Cardiac muscle cell (in vitro differentiated cells and primary cell): Measurements from ENCODE around the gene C3orf20. TPM values are rescaled to one million over a fixed set of nuclear protein-coding genes. Genes with fewer than 3 reads are reported as not detected.
A peak's percentile ranks its signal among the peaks of the same experiment; 100 is the strongest.

Source experiments
- DNase-seq, 2 donors: peaks; one replicate each; pipeline versions ENCODE4 v3.0.0 to v3.0.0-alpha.2; 2010 to 2017; ENCODE audit warnings: low read depth in 1 of 2, low spot score in 1 of 2
- H3K27ac ChIP-seq: fragments of 200-600 bp; sonication (generic); 2 replicates; pipeline ENCODE4 v1.5.1; 2016
- H3K27me3 ChIP-seq: fragments of 200-600 bp; sonication (generic); 2 replicates; pipeline ENCODE4 v1.6.0; 2016; ENCODE audit warnings: control low read depth
- H3K36me3 ChIP-seq: fragments of 200-600 bp; sonication (generic); 2 replicates; pipeline ENCODE4 v1.5.1; 2016; ENCODE audit warnings: control low read depth
- H3K4me1 ChIP-seq: fragments of 200-600 bp; sonication (generic); 2 replicates; pipeline ENCODE4 v1.8.1; 2017; ENCODE audit warnings: low read depth, mild to moderate bottlenecking, mixed run types
- H3K4me3 ChIP-seq: fragments of 200-600 bp; sonication (generic); 2 replicates; pipeline ENCODE4 v1.5.1; 2016; ENCODE audit warnings: mild to moderate bottlenecking
- H3K9me3 ChIP-seq: fragments of 200-600 bp; sonication (generic); 2 replicates; pipeline ENCODE4 v1.5.1; 2017; ENCODE audit warnings: low read depth, mild to moderate bottlenecking, control low read depth
- CTCF ChIP-seq: IDR thresholded peaks from 2 replicates; pipeline ENCODE4 v1.5.1; 2012; ENCODE audit warnings: low read depth, mild to moderate bottlenecking, low read length
- polyA plus RNA-seq: library from polyadenylated mRNA; unstranded; fragments of >200 nt; fragmentation: Nextera tagmentation; extraction: Ambion mirVana; gene quantifications from 2 replicates; pipeline ENCODE4 v1.2.1, GENCODE V29; 2016
- total RNA-seq: library from RNA; depleted of rRNA; stranded (reverse); fragments of >200 nt; gene quantifications from 2 replicates; pipeline ENCODE4 v1.2.3, GENCODE V29; 2016

Gene C3orf20
- total and polyA plus RNA-seq, 2 experiments from 2014 or later, result 0.21 TPM; not detected in 1

DNA sequence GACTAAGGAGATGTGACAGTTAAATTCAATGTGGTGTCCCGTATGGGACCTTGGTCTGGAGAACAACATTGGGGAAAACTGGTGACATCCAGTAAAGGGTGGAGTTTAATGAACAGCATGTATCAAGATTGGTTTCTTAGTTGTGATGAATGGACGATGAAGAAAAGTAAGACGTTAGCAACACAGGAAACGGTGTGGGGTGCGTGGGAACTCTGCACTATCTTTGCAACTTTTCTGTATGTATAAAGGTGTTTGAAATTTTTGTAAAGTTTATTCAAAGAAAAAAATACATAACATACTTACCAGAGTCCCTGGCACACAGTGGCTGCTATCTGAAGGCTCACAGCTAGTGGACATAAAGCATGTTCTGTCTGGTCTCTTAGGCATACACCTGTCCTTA is 29.5 kb upstream of the C3orf20 start:
- DNase-seq, result no peak
- Histone ChIP-seq H3K27ac (no peak overlapping the region), H3K9me3 (no peaks in the 10 kb centered on the region), H3K36me3 (no peaks in the 10 kb centered on the region), H3K4me1 (no peaks in the 10 kb centered on the region), H3K27me3 (peaks cover 17% of the 10 kb centered on the region), H3K4me3 (no peak overlapping the region)
- no peak for TF ChIP-seq CTCF

DNA sequence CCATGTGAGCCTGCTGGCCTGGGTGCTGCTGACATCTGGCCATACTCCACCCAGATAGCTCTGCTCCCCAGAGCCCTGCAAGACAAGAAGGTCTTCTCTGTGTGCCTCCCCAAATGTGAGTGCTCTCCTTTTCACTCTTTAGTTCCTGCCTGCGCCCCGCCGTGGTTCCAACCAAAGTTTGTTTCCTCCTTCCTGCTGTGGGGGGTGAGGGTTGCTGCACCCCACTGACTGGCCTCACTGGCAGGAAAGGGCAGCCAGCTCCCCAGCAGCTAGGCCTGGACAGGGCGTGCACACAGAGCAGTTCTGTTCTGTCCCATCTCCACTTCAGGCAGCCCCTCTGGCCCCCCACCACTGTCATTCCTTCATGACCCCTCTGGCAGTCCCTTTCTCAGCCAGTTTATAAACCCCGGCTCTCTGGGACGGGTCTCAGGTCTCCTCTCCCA is 28.8 kb upstream of the C3orf20 start:
- DNase-seq, result no peak
- no peak for TF ChIP-seq CTCF
- Histone ChIP-seq H3K36me3 (no peaks in the 10 kb centered on the region), H3K27me3 (peaks cover 17% of the 10 kb centered on the region), H3K4me1 (no peaks in the 10 kb centered on the region), H3K4me3 (no peak overlapping the region), H3K9me3 (no peaks in the 10 kb centered on the region), H3K27ac (no peak overlapping the region)

- Histone ChIP-seq H3K27me3 (peaks cover 17% of the 10 kb centered on the region), H3K9me3 (no peaks in the 10 kb centered on the region), H3K27ac (no peak overlapping the region), H3K36me3 (no peaks in the 10 kb centered on the region), H3K4me1 (no peaks in the 10 kb centered on the region), H3K4me3 (no peak overlapping the region)
- TF ChIP-seq CTCF, result peak; percentile 7
- DNase-seq, result no peak
These were observed 28.1 kb upstream of the C3orf20 start for GRCh38 chr3:14646589-14647413.

- no peaks in the 10 kb centered on the region for H3K36me3 ChIP-seq
- no peaks in the 10 kb centered on the region for H3K9me3 ChIP-seq
- no peak overlapping the region for H3K27ac ChIP-seq
- peaks cover 7% of the 10 kb centered on the region for H3K27me3 ChIP-seq
- H3K4me1 ChIP-seq, result peaks cover 9% of the 10 kb centered on the region
- H3K4me3 ChIP-seq, result no peak overlapping the region
- TF ChIP-seq CTCF, result no peak
- DNase-seq, result no peak
These were observed 26.7 kb upstream of the C3orf20 start for GRCh38 chr3:14647976-14648955.

DNA sequence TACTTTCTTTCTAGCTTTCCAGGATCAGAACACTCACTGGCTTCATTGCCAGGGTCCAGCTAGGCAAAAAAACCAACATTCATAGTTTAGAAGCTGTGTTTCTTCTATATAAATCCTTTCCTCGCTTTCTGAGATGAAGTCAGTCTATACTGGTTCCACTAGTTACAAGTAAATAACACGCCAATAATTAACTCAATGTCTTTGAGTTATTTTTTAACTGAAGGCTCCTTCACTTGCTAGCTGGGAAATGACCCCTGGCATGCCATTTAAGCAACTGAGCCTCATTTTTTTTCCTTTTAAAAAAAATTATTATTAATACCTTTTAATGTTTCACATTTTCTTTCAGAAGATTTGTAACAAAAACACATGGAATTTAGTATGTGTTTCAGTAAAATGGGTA is 25.5 kb upstream of the C3orf20 start:
- Histone ChIP-seq H3K4me3 (no peak overlapping the region), H3K27me3 (no peaks in the 10 kb centered on the region), H3K27ac (no peak overlapping the region), H3K9me3 (no peaks in the 10 kb centered on the region), H3K36me3 (peaks cover 4% of the 10 kb centered on the region), H3K4me1 (peaks cover 12% of the 10 kb centered on the region)
- DNase-seq, result no peak
- no peak for TF ChIP-seq CTCF
